HG02623 (cell line): Measurements from ENCODE around the gene RHOB.

Experiments
- ATAC-seq: cut with Tn5 transposase; IDR thresholded peaks from one replicate; pipeline ENCODE4 v1.9.1; 2021; ENCODE audit warnings: moderate library complexity; ENCODE audit not compliant: unreplicated experiment

Gene RHOB

DNA sequence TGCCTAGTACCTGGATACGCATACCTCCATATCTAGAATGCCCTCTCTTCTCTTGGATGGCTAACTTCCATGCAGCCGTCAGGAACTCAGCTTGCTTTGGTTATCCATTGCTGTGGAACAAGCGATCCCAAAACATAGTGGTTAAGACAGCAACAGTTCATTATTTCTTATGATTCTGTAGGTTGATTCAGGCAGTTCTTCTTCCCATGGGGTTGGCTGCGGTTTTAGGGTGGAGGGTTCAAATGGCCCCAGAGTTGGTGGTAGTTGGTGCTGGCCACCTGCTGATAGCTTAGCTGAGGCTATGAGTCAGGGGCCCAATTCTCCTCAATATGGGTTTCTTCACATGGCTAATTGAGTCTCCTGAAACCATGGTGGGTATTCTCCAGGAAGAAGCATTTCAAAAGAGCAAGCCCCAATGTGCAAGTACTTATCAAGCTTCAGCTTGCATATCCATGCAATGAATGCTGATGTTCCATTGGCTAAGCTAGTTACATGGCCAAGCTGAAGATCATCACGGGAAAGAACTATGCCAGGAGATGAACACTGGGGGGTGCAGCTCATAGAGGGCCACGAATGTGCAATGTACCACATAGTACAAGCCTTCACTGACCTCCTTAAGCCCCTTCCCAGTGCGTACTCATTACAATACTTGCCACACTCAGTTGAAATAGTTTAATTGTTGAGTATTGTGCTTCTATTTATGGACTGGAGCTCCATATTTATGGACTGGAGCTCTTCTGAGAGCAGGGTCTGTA lies 10.0 kb upstream of the RHOB start:
- no peak for ATAC-seq

DNA sequence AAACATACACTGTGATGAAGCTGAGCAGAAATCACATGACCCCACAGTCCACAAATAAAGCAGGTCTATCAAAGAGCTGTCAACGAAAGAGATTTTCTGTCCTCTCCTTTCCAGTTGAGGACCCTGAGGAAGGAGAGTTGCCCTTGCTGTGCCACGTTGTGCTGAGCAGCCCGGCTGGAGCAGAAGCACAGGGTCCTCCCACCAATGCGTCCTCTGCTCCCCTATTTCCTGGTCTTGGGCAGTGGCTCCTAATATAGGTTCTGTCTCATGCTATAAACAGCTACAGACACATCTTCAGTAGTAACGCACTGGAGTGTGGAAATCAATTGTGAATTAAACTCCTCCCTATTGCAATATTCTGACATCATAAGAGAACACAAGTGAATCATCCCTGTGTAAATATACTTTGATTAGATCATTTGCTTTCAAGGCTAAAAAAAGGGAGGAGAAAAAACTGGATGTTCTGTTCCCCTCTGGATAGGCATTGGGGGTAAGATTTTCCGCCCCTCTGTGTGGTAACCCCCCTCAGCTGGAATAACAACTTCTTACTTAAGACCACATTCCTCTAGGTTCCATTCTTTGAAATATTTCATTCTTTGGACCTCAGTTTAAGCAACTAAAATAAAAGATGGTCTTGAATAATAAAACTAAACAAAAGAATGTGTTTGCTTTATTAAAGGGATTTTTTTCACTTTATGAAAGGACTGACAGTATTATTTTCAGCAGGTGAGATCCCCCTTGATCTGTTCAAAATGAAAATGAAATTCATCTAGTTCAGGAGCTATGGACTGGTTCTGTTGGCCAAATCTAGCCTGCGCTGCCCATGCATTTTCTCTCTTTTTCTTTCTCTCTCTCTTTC lies 8.3 kb upstream of the RHOB start:
- no peak for ATAC-seq

DNA sequence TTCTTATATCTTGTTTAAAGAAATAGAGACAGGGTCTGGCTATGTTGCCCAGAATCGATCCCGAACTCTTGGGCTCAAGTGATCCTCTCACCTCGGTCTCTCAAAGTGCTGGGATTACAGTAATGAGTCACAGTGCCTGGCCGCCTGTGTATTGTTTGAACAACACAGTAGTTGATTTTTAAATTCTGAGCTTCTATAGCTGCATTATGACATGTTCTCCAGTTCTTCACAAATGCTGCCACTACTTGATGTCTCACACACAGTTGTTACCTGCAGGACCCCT lies 7.7 kb upstream of the RHOB start:
- no peak for ATAC-seq

DNA sequence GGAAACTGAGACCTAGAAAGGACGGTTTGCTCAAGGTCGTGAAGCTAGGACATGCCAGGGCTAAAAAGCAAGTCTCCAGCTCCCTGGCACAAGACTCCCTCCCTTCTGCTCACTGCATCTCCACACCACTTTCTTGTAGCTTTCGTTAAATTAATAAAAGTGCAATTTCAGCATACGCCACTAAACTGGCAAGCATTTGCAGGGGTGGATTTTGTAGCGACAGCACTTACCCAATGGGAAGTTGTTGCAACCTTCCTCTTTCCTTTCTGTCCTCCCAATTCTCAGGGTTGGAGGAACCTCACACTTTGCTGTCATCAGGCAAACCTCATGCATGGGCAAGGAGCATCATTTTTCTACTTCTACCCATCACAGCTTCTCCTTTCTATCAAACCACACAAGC lies 7.4 kb upstream of the RHOB start:
- ATAC-seq, result no peak

DNA sequence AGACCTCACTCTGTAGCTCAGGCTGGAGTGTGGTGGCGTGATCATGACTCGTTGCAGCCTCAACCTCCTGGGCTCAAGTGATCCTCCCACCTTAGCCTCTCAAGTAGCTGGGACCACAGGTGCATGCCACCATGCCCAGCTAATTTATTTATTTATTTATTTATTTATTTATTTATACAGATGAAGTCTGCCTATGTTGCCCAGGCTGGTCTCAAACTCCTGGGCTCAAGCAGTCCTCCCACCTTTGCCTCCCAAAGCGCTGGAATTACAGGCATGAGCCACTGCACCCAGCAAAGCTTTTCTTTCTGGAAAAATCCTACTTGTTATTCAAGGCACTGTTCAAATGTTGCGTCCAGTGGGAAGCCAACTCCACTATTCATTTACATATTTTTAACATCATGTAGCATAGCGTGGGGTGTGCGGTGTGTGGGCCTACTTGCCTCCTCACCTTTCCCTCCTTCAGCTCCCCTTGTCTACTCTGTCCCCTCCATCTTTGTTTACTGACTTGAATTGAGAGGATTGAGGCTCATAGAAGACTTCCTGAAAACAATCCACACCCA lies 6.8 kb upstream of the RHOB start:
- ATAC-seq, result no peak

DNA sequence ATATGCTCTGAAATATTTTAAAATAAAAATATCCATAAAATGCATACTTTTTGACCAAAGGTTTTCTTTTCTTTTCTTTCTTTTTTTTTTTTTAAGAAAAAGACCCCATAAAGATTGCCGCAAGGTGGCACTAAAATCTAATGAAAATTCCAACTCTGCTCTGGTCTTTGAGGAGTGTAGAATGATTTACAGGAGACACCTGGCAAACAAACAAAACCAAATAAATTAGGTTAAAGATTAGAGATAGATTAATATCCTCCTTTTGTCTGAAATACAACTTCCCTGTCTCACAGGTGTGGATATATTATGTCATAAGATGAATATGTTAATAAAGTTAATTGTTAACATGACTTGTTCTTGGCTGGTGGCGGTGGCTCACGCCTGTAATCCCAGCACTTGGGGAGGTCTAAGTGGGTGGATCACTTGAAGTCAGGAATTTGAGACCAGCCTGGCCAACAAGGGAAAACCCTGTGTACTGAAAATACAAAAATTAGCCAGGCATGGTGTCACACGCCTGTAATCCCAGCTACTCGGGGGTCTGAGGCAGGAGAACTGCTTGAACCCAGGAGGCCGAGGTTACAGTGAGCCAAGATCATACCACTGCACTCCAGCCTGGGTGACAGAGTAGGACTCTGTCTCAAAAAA lies 3.5 kb upstream of the RHOB start:
- no peak for ATAC-seq

DNA sequence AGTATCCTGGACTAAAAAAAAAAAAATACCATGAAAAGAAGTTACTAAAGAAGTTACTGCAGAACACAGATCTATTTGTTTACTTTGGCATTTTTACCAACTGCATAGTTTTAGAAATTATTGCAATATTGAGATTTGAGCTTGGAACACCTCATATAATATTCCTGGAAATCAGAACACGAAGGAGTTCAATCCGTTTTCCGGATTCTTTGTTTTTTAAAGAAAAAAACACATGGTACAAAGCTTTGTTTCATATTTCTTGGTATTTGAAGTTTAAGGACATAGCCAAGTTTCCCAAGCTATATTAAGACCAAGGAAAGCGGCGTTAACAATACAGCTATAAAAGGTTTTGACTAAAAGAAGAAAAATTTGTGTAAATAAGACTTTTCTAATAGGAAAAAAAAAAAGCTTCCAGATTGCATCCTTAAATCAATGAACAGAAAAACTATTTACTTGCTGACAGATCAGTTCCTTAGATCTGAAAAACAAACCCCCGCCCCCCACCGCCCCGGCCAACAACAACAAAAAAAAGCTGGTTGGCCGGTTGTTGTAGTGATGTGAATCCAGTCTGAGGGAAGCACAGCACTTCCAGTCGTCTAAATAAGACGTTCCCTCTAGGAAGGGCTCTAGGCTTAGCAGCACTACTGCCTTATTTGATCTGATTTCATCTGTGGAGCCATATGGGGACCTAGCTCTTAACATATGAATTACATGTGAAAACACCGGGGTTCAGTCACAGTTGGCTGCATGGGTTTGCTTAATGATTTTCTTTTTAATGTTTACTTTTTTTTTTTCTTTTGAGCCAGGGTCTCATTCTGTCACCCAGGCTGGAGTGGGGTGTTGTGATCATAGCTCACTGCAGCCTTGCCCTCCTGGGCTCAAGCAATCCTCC lies 2.5 kb upstream of the RHOB start:
- ATAC-seq, result no peak

DNA sequence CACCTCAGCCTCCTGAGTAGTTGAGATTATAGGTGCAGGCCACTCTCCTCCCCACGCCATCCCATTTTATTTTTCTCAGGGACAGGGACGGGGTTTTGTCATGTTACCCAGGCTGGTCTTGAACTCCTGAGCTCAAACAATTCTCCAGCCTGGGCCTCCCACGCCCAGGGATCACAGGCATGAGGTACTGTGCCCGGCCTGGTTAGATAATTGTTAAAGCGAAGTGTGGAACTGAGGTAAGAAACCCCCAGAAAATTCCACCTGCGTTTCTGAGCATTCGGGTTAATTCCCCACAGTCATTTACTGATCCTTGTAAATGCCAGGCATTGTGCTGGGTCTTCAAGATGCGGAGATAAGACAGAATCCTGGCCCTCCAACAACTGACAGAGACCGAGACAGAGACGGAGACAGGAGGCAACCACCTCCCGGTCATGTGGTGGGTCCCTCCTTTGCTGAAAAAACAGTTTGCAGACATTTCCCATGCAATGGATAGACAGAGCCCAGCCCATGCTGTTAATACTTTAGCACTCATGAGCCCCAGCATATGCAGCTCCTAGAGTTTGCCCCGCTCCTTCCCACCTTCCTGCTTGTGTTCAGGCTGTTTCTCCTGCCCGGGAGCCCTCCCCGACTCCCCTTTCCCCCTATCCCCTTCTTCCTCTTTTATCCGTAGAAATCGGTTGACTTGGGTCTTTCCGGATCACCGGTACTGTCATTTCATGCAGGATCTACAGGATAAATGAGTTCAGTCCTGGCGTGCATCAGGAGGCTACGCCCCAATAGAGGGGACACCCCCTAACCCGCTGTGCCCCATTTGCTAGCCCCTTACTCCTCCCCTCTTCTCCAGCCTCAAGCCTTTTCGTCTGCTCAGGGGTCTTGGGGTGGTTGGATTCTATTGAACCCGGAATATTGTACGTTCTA lies 1.6 kb upstream of the RHOB start:
- ATAC-seq, result no peak

DNA sequence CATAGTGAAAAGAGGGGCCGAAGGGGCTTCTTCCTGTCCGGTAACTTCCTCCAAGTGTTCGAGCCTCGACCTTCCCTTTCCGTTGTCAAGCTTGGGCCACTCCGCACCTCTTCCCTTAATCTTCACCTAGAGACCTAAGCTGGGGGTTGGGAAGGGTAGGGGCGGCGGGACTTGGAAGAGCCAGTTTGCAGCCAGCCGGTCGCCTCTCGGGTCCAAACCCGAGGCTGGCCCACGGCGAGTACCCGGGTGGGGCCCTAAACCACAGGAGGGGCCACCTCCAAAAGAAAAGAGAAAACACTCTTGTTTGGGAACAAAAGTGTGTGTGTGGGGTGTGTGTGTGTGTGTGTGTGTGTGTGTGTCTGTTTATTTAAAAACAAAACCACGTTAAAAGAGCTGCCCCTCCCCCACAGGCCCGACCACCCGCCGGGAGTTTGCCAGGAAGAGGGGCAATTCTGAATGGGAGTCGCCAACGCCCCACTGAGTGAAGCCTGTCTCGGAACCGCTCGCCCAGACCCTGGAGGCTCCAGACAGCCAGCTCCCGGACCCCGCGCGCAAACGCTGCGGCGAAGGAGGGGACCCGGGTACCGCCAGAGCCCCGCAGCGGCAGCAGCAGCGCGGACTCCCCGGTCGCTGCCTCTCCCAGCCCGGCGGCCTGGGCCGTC lies 488 bp upstream of the RHOB start:
- no peak for ATAC-seq

DNA sequence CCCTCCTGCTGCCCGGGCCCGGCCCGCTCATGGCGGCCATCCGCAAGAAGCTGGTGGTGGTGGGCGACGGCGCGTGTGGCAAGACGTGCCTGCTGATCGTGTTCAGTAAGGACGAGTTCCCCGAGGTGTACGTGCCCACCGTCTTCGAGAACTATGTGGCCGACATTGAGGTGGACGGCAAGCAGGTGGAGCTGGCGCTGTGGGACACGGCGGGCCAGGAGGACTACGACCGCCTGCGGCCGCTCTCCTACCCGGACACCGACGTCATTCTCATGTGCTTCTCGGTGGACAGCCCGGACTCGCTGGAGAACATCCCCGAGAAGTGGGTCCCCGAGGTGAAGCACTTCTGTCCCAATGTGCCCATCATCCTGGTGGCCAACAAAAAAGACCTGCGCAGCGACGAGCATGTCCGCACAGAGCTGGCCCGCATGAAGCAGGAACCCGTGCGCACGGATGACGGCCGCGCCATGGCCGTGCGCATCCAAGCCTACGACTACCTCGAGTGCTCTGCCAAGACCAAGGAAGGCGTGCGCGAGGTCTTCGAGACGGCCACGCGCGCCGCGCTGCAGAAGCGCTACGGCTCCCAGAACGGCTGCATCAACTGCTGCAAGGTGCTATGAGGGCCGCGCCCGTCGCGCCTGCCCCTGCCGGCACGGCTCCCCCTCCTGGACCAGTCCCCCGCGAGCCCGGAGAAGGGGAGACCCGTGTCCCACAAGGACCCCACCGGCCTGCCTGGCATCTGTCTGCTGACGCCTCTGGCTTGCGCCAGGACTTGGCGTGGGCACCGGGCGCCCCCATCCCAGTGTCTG lies 767 bp downstream of the RHOB start:
- peak; percentile 4 for ATAC-seq

DNA sequence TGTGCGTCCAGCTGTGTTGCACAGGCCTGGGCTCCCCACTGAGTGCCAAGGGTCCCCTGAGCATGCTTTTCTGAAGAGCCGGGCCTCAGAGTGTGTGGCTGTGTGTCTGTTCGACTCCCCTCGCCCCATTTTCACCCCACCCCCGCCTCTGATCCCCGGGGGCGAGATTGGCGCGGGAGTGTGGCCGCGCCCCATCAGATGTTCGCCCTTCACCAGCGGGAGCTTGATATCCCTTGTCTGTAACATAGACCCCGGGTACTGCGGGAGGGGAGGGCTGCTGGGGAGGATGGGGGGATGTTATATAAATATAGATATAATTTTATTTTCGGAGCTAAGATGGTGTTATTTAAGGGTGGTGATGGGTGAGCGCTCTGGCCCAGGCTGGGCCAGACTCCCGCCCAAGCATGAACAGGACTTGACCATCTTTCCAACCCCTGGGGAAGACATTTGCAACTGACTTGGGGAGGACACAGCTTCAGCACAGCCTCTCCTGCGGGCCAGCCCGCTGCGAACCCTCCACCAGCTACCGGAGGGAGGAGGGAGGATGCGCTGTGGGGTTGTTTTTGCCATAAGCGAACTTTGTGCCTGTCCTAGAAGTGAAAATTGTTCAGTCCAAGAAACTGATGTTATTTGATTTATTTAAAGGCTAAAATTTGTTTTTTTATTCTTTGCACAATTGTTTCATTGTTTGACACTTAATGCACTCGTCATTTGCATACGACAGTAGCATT lies 1.5 kb downstream of the RHOB start:
- no peak for ATAC-seq

DNA sequence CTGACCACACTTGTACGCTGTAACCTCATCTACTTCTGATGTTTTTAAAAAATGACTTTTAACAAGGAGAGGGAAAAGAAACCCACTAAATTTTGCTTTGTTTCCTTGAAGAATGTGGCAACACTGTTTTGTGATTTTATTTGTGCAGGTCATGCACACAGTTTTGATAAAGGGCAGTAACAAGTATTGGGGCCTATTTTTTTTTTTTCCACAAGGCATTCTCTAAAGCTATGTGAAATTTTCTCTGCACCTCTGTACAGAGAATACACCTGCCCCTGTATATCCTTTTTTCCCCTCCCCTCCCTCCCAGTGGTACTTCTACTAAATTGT lies 2.1 kb downstream of the RHOB start:
- no peak for ATAC-seq

DNA sequence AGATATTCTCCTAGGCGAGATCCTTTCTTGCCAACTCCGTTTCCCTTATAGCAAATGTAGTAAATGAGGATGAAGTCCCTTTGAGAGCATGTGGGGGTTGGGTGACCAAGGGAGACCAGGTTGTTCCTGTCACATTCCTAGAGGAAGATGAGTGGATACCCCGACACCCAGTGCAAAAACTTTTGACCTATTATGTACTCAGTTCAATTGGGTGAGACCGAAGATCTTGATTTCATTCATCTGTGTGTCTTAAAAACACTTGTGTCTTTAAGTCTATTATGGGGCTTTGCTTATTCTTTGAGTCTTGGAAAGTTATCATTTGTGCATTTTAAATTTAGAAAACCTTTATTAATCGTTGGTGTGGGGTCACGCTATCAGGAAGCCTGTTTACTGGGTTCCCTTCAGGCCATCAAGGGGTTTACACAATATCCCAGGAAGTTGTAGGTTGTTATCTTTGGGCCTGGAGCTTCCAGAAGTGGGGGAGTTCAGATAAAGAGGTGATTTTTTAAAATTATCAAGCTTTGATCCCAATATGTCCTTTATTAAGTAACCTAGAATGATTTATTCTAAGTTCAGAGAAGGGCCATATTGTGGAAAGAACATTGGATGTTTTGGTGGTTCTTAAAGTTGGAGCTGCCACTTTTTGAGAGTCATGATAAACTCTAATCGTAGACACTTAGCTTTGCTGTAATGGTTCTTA lies 2.8 kb downstream of the RHOB start:
- no peak for ATAC-seq

DNA sequence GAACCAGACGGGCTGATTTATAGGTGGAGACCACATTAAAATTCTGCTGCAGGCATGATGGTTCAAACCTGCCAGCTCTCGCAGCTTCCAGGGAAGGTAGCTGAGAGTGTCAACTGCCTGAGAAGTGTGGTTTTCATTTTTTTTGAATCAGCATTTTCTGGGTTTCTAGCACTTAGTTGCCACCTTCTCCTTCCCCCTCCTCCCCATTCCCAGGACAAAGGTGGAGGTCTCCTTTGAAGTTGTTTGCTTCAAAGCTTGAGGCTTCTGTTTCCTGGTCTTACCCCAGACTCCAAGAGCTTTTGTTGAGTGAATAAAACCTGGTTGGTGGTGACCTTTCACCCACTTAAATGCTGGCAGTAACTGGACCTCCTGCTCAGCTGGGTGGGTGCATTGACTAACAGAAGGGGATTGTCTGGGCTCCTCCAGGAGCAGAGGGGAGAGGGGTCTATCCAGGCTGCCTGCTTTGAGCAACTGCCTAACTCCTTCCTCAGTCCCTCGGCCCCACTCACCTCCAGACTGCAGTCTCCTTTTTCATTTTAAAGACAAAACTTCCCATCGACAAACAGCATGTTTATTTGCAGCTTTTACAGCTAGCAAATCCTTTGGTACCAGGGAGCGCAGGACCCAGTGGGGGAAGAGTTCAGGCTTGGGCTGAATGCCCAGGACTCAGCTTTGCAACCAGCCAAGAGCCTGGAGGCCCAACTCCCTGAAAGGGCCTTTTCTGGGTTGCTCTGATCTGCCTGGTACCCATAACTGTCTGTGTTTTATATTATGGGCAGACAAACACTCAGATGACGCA lies 3.5 kb downstream of the RHOB start:
- no peak for ATAC-seq

DNA sequence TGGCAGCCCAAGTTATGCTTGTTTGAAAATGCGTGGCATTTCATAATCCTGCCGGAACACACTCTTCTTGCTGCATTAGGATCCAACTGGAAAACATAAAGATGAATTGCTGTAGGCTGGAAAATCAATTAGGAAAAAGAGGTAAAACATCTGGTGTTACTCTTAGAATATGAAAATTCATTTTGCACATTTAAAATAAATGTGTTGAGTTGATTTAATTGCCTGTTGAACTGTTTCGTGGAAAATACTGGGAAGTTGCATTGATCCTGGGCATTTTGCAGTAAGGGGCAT lies 4.1 kb downstream of the RHOB start:
- ATAC-seq, result no peak

DNA sequence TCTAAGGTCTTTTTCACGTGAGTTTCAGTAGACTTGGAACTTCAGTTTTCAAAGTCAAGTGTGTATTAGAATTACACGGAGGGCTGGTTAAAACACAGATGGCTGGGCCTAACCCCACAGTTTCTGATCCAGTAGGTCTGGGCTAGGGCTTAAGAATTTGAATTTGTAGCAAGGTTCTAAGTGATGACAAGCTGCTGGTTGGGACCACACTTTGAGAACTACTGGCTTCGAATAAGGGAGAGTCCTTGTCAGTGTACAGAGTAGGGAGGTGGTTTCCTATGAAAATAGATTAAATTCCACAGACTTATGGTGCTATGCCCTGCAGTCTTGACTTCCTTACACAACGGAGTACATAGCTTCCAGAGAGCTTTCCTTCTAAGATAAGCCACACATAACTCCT lies 4.5 kb downstream of the RHOB start:
- ATAC-seq, result no peak
